Measurements from ENCODE around the gene AIRE.

The AIRE gene

GRCh38 chr21:44332965-44333364 is 47.3 kb downstream of the AIRE start:
- no peak for DNase-seq (ENCODE audit: low read depth)
- H3K4me3 ChIP-seq (ENCODE audit: control insufficient read depth, low read depth, low read length), result no peak overlapping the region
- no peak for TF ChIP-seq CTCF (IDR thresholded peaks at IDR 0.05; ENCODE audit: control insufficient read depth, insufficient read depth, low read depth, low read length, missing control alignments)

GRCh38 chr21:44333509-44334328 is 48.0 kb downstream of the AIRE start:
- no peak for TF ChIP-seq CTCF (IDR thresholded peaks at IDR 0.05; ENCODE audit: control insufficient read depth, insufficient read depth, low read depth, low read length, missing control alignments)
- DNase-seq (ENCODE audit: low read depth), result no peak
- no peak overlapping the region for H3K4me3 ChIP-seq (ENCODE audit: control insufficient read depth, low read depth, low read length)

- no peak for TF ChIP-seq CTCF (IDR thresholded peaks at IDR 0.05; ENCODE audit: control insufficient read depth, insufficient read depth, low read depth, low read length, missing control alignments)
- no peak for DNase-seq (ENCODE audit: low read depth)
- no peak overlapping the region for H3K4me3 ChIP-seq (ENCODE audit: control insufficient read depth, low read depth, low read length)
Measured at GRCh38 chr21:44334329-44335030, 48.8 kb downstream of the AIRE start.

GRCh38 chr21:44335266-44336059 is 49.8 kb downstream of the AIRE start:
- no peak for DNase-seq (ENCODE audit: low read depth)
- no peak for TF ChIP-seq CTCF (IDR thresholded peaks at IDR 0.05; ENCODE audit: control insufficient read depth, insufficient read depth, low read depth, low read length, missing control alignments)
- H3K4me3 ChIP-seq (ENCODE audit: control insufficient read depth, low read depth, low read length), result no peak overlapping the region

- no peak for DNase-seq (ENCODE audit: low read depth)
- TF ChIP-seq CTCF (IDR thresholded peaks at IDR 0.05; ENCODE audit: control insufficient read depth, insufficient read depth, low read depth, low read length, missing control alignments), result no peak
- no peak overlapping the region for H3K4me3 ChIP-seq (ENCODE audit: control insufficient read depth, low read depth, low read length)
Measured at GRCh38 chr21:44337449-44337848, 51.8 kb downstream of the AIRE start.

All from AG09309 (cell line).